Epithelial cell of umbilical artery (primary cell): Measurements from ENCODE around the gene EGFR. TPM values are rescaled to one million over a fixed set of nuclear protein-coding genes. Genes with fewer than 3 reads are reported as not detected.

Experiments
- total RNA-seq: library from RNA; depleted of rRNA; stranded (reverse); fragments of >200 nt; gene quantifications from 2 replicates; pipeline ENCODE4 v1.2.3, GENCODE V29; 2014

EGFR gene
- total RNA-seq, result 1.2 and 1.6 TPM in 2 replicates

GRCh38 chr7:55018361-55019190 is at the start of gene EGFR:
Gene EGFR (plus strand): TSS chr7:55019017. CDS start chr7:55019278, 261 bp downstream.

